PC-9 (cell line): ENCODE data around the gene COL5A1. TPM values are rescaled to one million over a fixed set of nuclear protein-coding genes. Genes with fewer than 3 reads are reported as not detected.

ENCODE experiments used
- BruUV-seq: library from RNA; stranded (reverse); fragments of 400-500 nt; replicated peaks from 2 replicates; lab custom pipeline; 2021; lab: Mats Ljungman, UMichigan
- CTCF ChIA-PET: fragments of 300-600 bp; sonication (Branson Sonifier 250); formaldehyde crosslinking; loops from one replicate; lab custom pipeline; 2022; ENCODE audit warnings: antibody characterized with exemption; lab: Charles Lee
- POLR2A ChIA-PET: fragments of 300-600 bp; sonication (Branson Sonifier 250); formaldehyde crosslinking; loops from one replicate; lab custom pipeline; 2022; ENCODE audit warnings: antibody characterized with exemption; ENCODE audit not compliant: unreplicated experiment; lab: Charles Lee
- DNase-seq, 2 experiments: peaks; one replicate each; pipeline versions ENCODE4 v3.0.0 to v3.0.0-alpha.2; 2015 to 2022; ENCODE audit warnings: mixed read lengths in 1 of 2
- H2AFZ ChIP-seq: fragments of 200-600 bp; sonication (generic); 2 replicates; pipeline ENCODE4 v1.8.1; 2017; ENCODE audit warnings: antibody characterized with exemption
- H3F3A ChIP-seq: fragments of 200-600 bp; sonication (generic); 2 replicates; pipeline ENCODE4 v1.8.1; 2017; ENCODE audit warnings: antibody characterized with exemption, mild to moderate bottlenecking, low read depth; ENCODE audit not compliant: insufficient read depth
- H3K27ac ChIP-seq: fragments of 200-600 bp; sonication (generic); 2 replicates; pipeline ENCODE4 v1.6.1; 2016; ENCODE audit warnings: mixed run types
- H3K27me3 ChIP-seq: fragments of 200-600 bp; sonication (generic); 2 replicates; pipeline ENCODE4 v1.6.1; 2016; ENCODE audit warnings: low read depth, mixed run types; ENCODE audit not compliant: insufficient read depth
- H3K36me3 ChIP-seq: fragments of 200-600 bp; sonication (generic); 2 replicates; pipeline ENCODE4 v1.6.1; 2016; ENCODE audit warnings: low read depth, mixed run types
- H3K4me1 ChIP-seq: fragments of 200-600 bp; sonication (generic); replicated peaks from 2 replicates; pipeline ENCODE4 v1.6.1; 2016; ENCODE audit warnings: mixed run types; ENCODE audit not compliant: insufficient read depth
- H3K4me2 ChIP-seq: fragments of 200-600 bp; sonication (generic); 2 replicates; pipeline ENCODE4 v1.6.1; 2017; ENCODE audit warnings: mixed run types
- H3K4me3 ChIP-seq: fragments of 200-600 bp; sonication (generic); 2 replicates; pipeline ENCODE4 v1.6.1; 2016; ENCODE audit warnings: mixed run types
- H3K79me2 ChIP-seq: fragments of 200-600 bp; sonication (generic); 2 replicates; pipeline ENCODE4 v1.6.1; 2017; ENCODE audit warnings: low read depth, mixed run types
- H3K9me2 ChIP-seq: fragments of 200-600 bp; sonication (generic); 2 replicates; pipeline ENCODE4 v1.8.1; 2017; ENCODE audit warnings: mild to moderate bottlenecking; ENCODE audit not compliant: insufficient read depth
- H3K9me3 ChIP-seq: fragments of 200-600 bp; sonication (generic); 2 replicates; pipeline ENCODE4 v1.8.1; 2016; ENCODE audit warnings: low read depth; ENCODE audit not compliant: insufficient read depth
- H4K20me1 ChIP-seq: fragments of 200-600 bp; sonication (generic); 2 replicates; pipeline ENCODE4 v1.8.1; 2017; ENCODE audit not compliant: insufficient read depth
- CTCF ChIP-seq: fragments of 200-600 bp; sonication (generic); conservative IDR thresholded peaks from 2 replicates; pipeline ENCODE4 v1.6.1; 2017; ENCODE audit warnings: mixed run types, antibody characterized with exemption, mild to moderate bottlenecking, moderate library complexity
- EZH2 ChIP-seq: fragments of 200-600 bp; sonication (generic); IDR thresholded peaks from 2 replicates; pipeline ENCODE4 v1.8.0; 2017; ENCODE audit warnings: antibody characterized with exemption, low read depth
- intact Hi-C: fragments of 100-400 bp; cut with micrococcal nuclease; formaldehyde crosslinking; loops from one replicate; pipeline ENCODE4 v1.10.0; 2022; ENCODE audit not compliant: unreplicated experiment
- total RNA-seq: library from RNA; stranded (reverse); gene quantifications from 2 replicates; pipeline ENCODE4 v1.2.3, GENCODE V29; 2021

Gene COL5A1
- total RNA-seq, 1 experiment from 2014 or later, result 15.2 TPM

GRCh38 chr9:134835987-134836386 is 194.4 kb downstream of the COL5A1 start:
- Histone ChIP-seq H3K9me3 (no peaks in the 10 kb centered on the region), H3K79me2 (no peaks in the 10 kb centered on the region), H3F3A (no peaks in the 10 kb centered on the region), H3K27ac (no peak overlapping the region), H3K4me2 (no peak overlapping the region), H2AFZ (no peak overlapping the region), H4K20me1 (peaks cover 3% of the 10 kb centered on the region; the same call in 1 of the 2 replicates), H3K27me3 (peaks cover 37% of the 10 kb centered on the region), H3K4me3 (no peak overlapping the region), H3K9me2 (no peaks in the 10 kb centered on the region), H3K4me1 (no peaks in the 10 kb centered on the region), H3K36me3 (no peaks in the 10 kb centered on the region)
- CTCF ChIA-PET, result no interaction called here
- intact Hi-C loops, result no loop called here
- no TSS peak for BruUV-seq
- POLR2A ChIA-PET, result no interaction called here
- no peak for TF ChIP-seq CTCF
- no peak for TF ChIP-seq EZH2
- no peak for DNase-seq

GRCh38 chr9:134836406-134836970 is 194.9 kb downstream of the COL5A1 start:
- ChIA-PET CTCF (no interaction called here), POLR2A (no interaction called here)
- BruUV-seq, result no TSS peak

GRCh38 chr9:134837529-134837928 is 195.9 kb downstream of the COL5A1 start:
- POLR2A ChIA-PET, result no interaction called here
- H3K9me2 ChIP-seq, result no peaks in the 10 kb centered on the region

More at GRCh38 chr9:134836406-134836970, 194.9 kb downstream of the COL5A1 start:
- H3K27me3 ChIP-seq, result peaks cover 41% of the 10 kb centered on the region
- H2AFZ ChIP-seq, result no peak overlapping the region
- H3K9me2 ChIP-seq, result no peaks in the 10 kb centered on the region
- no peaks in the 10 kb centered on the region for H3K4me1 ChIP-seq
- TF ChIP-seq EZH2 (no peak), CTCF (no peak)
- H3K79me2 ChIP-seq, result no peaks in the 10 kb centered on the region
- no peak overlapping the region for H3K27ac ChIP-seq
- no peak for DNase-seq
- H3K4me2 ChIP-seq, result no peak overlapping the region
- H4K20me1 ChIP-seq, result peaks cover 3% of the 10 kb centered on the region; the same call in 1 of the 2 replicates
- no peak overlapping the region for H3K4me3 ChIP-seq
- no peaks in the 10 kb centered on the region for H3K9me3 ChIP-seq
- no peaks in the 10 kb centered on the region for H3K36me3 ChIP-seq
- intact Hi-C loops, result no loop called here
- no peaks in the 10 kb centered on the region for H3F3A ChIP-seq

More at GRCh38 chr9:134837529-134837928, 195.9 kb downstream of the COL5A1 start:
- no peak overlapping the region for H3K4me2 ChIP-seq
- no peaks in the 10 kb centered on the region for H3K79me2 ChIP-seq
- H3K27me3 ChIP-seq, result peaks cover 40% of the 10 kb centered on the region
- no peak overlapping the region for H2AFZ ChIP-seq
- H3F3A ChIP-seq, result no peaks in the 10 kb centered on the region
- intact Hi-C loops, result no loop called here
- no peak for TF ChIP-seq EZH2
- no peak for TF ChIP-seq CTCF
- H3K36me3 ChIP-seq, result no peaks in the 10 kb centered on the region
- no peak overlapping the region for H3K27ac ChIP-seq
- DNase-seq, result no peak
- no peaks in the 10 kb centered on the region for H3K4me1 ChIP-seq
- BruUV-seq, result no TSS peak
- no peak overlapping the region for H3K4me3 ChIP-seq
- no peaks in the 10 kb centered on the region for H3K9me3 ChIP-seq
- CTCF ChIA-PET, result no interaction called here
- peaks cover 3% of the 10 kb centered on the region; the same call in 1 of the 2 replicates for H4K20me1 ChIP-seq
